Measurements from ENCODE around the gene SEC22C.
A peak's percentile ranks its signal among the peaks of the same experiment; 100 is the strongest.
"Not testable (repeated sequence)": the region's sequence is repeated elsewhere in the genome, so short reads cannot be mapped to it uniquely, and the experiment has no call there.

SEC22C gene

DNA sequence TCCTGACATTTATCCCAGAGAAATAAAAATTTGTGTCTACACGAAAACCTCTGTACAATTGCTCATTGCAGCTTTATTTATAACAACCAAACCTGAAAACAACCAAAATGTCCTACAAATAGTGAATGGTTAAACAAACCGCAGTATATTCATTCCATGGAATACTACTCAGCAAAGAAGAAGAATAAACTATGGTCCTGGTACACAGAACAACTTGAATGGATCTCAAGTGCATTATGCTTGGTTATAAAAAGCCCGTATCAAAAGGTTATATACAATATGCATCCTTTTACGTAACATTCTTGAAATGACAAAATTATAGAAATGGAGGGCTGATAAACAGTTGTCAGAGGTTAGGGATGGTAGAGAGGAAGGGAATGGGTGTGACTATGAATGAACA, 3.7 kb downstream of the SEC22C start:
- DNase-seq = no peak

DNA sequence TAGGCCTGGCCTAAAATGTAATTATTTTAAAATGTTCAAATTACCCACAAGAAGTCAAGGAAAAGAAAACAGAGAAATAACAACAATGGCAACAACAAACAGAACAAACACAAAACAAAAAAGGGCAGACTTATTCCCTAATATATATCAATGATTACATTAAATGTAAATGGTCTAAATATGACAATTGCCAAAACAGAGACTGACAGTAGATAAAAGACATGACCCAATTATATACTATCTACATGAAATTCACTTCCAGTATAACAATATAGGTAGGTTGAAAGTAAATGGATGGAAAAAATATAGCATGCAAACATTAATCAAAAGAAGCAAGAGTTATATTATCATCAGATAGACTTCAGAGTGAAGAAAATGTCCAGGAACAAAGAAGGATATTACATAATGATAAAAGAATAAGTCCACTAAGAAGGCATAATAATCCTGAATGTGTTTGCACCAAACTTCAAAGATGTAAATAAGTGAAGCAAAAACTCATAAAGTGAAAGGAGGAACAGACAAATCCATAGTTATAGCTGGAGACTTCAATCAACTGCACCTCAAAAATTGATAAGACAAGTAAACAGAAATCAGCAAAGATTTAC, 6.5 kb downstream of the SEC22C start:
- DNase-seq = no peak

DNA sequence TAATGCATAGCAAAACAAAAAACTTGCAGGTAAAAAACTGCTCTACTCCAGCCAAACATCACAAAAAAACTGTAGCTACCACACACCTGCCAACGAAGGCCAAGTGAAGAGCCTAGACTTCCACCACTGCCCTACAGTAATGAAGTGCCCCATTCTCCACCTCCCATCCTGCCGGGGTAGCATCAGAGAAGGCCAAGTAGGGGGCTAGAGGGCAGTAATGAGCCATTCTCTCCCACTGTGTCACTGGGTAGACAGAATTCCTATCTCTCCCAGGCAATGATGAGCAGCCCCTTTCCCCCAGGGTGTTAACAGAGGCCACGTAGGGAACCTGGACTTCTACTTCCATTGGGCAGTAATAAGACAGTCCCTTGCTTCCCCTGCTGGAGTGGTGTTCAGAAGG, 9.5 kb downstream of the SEC22C start:
- DNase-seq = no peak

DNA sequence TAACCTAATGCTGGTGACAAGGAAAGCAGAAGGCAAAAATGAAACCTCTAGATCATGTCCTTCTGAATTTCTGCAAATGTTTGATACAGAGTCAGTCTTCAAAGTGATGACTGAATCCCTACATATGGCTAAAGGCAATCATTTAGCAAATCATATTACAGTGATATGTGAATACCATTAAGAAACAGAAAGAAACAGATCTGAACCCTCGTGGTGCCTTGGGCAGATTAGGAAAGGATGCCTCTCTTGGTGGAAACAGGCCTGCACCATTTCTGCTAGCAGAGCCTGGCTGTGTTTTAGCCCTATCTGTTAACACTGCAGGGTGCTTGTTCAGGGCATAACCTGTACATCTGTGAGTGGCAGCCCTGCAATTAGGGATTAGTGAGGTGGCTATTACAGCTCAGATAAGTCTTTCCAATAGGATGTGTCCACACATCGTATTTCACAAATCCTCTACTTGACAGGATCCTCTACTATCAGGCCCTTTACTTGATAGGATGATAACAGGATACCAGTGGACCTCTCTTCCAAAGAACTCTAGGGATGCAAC, 12.1 kb downstream of the SEC22C start:
- DNase-seq = no peak

DNA sequence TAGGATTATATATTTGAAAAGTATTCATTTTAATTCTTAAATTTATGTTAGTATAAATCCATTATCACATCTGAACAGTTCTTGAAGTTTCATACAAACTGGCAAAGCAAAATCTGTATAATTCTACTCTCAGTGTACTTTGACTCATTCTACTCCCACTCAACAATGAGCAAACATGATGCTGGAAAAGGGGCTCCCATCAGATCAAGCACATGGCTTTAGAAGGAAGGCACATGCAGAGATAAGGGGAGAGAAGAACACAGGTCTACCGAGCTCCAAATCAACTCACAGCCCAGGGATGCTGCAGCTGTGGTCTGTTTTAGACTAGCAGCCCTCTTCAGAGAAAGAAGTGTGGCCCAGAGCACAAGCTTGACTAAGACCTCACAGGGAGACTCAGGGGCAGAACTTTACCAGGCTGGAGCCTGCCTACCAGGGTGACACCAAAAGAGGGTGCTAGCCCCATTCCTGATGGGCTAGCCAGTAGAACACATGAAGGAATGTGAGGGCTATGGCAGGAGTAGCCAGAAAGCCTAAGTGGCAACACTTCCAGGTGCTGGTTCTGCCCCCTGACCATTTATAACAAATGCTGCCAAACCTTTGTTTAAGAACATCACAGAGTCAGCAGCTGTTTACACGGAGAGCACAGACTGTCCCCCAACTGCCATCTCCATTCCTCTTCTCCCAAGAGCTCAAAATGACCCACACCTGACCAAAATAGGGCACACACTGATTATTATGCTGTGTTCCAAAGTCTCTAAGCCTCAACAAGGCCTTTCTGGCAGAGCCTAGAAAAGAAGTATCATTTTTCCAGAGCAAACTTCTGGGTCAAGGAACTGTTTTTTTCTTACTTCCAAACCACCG, 19.5 kb downstream of the SEC22C start:
- DNase-seq = no peak

DNA sequence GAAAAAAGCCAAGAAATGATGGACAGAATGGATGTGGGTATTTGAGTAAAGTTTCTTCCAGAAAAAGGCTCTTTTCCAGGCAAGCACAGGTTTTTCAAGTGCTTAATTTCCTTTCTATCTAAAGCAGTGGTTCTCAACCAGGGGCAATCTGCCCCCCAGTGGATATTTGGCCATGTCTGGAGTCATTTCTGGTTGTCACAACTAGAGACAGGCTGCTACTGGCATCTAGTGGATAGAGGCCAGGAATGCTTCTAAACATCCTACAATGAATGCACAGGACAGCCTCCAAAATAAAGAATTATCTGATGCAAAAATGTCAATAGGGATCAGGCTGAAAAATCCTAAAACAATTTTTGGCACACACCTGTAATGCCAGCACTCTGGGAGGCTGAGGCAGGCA, 23.9 kb downstream of the SEC22C start:
- no peak for DNase-seq

DNA sequence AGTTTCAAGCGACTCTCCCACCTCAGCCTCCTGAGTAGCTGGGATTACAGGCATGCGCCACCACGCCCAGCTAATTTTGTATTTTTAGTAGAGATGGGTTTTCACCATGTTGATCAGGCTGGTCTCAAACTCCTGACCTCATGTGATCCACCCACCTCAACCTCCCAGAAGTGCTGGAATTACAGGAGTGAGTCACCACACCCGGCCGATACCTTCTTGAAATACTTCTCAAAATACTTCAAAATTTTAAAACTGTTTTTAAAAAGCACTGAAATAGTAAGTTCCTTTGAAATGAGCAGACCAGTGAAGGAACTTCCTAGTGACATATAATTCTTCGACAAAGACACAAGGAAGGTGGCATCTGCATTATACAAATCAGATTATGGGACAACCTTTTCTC, 24.9 kb downstream of the SEC22C start:
- not testable (repeated sequence) for DNase-seq

DNA sequence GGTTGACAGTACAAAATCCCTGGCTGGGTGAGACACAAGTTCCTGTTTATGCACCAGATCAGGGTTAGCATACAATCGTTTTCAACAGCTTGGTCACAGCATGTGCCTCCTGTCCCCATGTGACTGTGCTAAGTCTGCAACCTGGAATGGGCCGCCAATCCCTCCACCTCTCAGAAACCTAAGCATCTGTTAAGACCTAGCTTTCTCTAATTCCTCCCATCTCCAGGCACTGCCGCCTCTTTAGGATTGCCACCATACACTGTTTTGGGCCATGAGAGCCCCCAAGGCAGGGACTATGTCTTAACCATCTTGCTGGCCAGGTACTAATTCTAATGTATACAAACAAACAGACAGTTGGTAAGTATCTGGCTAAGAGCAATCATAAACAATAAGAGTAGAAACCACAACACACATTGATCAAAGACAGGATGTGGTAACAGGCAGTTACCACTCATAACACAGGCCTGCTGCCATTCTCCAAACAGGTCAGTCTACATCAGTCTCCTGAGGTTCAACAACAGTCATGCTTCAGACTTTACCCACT, 25.6 kb downstream of the SEC22C start:
- DNase-seq = no peak

DNA sequence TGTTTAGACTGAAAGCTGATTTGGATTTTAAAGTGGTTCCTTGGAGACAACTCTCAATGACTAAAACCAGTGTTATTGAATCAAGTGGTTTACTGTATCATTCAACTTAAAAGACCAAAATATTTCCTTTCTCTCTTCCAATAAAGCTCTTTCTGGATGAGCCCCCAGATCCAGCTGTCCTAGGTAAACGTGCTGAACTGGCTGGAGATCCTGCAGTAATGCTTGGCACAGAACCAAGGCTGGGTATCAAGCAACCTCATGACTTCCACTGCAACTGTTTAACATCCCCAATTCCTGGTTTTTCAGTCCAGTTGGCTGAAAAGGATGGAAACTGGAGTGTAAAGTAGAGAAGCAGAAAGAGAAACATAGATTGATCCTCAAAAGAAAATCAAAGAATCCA, 28.9 kb downstream of the SEC22C start:
- no peak for DNase-seq

DNA sequence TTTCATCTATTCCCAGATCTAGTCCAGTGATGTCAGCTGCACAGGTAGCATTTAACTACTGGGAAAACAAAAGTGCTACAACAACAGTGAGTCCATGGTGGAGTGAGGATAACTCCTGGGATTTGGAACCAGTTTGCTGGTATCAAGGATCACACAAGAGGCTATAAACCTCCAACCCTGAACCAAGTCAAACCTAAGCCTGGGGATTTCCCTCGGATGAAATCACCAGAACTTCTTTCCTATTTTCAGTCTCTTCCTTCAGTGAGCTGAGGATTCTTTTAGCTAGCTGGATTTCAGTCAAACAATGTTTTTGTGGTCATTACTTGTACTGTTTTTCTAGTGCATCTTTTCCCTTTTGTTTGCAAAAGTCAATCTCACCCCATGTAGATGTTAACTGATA, 31.5 kb downstream of the SEC22C start:
- no peak for DNase-seq

DNA sequence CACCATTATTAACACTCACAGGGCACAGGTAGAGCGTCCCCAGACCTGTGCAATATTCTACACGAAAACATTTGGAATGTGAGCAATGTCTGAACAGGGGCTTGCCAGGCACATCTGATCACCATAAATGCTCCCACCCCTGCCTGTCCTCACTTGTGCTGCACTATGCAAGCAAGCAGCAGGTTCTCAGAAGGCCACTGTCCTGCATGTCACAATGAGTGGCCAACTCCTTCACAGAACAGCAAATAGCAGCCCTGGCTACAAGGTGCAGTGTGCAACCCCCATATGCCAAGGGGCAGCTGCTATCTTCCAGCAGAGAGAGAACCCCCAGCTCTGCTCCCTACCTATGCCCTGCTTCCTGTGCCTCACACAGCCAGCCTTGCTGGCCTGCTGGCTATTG, 32.6 kb downstream of the SEC22C start:
- DNase-seq = no peak

DNA sequence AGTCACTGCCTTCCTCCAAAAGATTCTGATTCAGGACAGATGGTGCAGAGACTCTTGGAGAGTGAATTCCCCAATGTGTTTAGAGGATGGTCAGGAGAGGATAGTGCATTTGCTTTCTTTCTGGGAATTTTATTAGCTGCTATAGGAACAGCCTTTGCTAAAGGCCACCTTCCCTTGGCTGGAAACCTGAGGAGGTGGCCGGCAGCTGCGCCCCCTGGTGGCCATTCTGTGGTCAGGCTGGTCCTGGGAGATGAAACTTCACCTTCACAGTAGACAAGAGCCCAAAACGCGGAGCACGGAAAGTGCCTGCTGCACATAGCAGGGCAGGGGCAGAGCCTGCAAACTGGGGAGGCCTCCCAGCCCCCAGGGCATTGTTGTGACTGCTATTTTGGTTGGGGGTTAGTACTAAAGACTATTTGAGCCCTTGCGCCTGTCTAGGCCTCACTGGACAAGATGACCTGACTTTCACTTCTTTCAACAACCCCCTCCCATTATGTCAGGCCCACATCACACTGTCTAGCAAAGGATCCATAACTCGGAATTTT, 34.3 kb downstream of the SEC22C start:
- DNase-seq = peak; percentile 67

DNA sequence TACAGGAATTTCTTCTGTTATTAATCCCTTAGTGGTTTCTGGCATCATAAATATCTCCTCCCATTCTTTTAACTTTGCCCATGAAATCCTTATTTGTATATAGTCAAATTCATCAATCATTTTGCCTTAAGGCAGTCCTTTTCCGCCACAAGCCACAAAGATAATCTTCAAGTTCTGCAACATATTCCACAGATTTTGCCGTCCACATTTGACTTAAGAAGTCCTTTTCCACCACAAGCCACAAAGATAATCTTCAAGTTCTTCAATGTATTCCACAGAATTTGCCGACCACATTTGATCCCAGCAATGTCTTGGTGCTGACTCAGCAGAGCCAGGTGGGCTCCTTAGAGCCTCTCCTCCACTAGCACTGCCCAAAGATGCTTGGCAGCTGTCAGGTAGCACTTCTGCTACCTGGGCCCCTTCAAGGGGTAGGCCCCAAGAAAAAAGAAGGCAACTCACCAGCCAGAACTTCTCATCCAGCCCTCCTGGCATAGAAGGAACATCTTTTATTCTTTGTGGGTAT, 35.0 kb downstream of the SEC22C start:
- DNase-seq = no peak

DNA sequence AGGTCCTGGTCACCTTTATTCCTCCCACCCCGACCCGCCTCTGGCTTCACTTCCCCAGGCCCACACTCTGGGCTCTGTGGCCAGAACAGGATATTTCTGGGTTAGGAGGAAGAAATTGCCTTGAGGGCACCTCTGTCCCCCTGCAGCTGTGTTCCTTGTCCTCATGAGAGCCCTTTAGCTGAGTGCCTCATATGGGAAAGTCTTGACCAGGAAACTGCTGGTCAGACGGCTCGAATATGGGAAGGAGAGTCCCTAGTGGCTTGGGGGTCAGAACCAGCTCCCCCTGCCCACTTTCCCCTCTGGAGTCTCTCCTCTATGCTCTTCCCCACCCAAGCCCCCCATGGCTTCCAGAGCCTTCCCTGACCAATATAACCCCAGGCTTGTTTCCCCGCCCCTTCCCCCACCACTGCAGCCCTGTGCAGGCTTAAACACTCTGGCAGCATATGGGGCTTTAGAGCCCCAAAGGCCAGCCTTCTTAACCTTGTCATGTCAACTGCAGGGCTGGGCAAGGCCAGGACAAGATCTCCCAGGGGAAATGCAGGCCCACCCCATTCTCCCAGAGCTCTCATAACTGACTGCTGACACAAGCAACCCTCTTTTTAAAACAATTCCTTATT, 36.4 kb downstream of the SEC22C start:
- DNase-seq = no peak

DNA sequence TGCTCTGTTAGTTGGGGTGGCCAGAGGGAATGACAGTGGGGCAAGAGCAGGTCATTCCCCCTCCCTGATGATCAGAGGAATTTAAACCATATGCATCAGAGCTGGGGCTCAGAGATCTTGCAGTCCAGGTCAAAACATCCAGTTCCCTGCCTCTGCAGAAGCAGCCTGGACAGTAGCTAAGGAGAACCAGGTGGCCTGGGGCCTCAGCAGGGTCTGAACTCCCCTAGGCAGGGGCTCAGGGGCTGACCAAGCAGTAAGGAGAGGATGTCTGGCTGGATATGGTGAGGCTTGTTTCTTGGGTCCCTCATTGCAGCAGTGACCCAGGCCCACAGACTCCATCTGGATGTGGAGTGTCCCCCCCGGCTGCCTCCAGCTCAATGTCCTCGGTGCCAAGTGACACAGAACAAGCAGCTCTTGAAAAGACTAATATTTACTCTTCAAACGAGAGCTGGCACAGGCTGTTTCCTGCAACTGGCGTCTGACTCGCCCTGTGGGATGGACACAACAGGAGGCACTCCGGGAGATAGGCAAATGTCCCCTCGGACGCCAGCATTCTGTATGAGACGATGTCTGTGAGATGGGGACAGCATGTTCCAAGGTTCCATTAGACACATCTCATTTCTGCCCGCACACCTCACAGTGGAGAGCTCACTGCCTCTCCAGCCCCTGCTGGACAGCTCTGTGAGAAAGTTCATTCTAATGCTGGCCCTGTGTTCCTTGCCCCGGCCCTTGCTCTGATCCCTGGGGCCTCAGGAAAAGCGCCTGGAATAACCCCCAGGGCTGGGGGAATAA, 37.1 kb downstream of the SEC22C start:
- no peak for DNase-seq

DNA sequence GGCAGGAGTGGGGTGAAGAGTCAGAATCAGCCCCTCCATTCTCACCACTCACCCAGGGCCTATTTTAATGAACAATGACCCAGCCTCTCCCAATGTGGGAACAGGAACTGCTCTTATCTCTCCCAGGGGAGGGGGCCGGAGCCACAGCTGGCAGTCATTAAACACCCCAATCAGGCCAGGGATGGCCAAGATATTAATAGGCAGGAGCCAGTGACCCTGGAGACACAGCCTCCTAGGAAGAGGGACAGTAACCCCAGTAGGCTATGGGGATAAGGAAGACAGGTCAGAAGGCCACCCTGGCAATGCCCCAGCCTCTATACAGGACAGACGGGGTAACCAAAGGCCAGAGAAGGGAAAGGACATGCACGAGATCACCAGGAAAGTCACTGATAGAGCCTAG, 40.7 kb downstream of the SEC22C start:
- no peak for DNase-seq

DNA sequence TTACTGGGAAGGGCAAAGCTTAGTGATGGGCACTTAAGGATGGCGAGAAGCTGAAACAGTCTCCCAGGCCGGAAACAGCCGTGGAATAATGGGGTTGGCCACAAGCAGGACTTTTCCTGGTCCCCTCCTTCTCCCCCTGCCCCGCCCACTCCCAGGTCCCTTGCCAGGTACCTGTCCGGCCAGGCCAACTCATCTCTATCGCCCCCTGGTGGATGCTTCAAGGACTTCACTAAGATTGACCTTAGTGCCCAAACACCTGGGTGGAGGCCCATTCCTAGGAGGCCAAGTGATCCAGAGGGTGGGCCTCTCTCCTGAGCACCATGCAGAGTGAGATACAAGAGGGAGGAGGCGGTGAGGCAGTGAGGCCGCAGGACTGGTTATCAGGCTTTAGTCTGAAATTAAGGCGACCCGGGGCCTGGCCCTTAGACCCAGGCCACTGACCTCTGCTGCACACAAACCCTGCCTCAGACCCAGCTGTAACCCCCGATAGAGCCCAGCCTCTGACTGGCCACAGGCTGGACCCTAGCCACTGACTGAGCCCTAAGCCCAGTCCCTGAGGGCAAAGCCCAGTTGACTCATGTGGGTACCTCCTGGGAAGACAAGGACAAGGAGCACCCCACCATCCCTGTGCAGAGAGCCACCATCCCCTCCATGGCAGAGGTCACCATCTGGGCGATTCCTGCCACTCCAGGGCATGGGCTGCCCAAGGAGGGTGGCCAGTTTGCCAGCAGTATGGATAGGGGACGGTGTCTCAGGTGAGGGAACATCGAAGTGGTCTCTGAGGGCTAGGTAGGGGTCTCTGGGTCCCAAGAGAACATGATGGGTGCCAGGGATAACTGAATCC, 41.7 kb downstream of the SEC22C start:
- peak; percentile 55 for DNase-seq

DNA sequence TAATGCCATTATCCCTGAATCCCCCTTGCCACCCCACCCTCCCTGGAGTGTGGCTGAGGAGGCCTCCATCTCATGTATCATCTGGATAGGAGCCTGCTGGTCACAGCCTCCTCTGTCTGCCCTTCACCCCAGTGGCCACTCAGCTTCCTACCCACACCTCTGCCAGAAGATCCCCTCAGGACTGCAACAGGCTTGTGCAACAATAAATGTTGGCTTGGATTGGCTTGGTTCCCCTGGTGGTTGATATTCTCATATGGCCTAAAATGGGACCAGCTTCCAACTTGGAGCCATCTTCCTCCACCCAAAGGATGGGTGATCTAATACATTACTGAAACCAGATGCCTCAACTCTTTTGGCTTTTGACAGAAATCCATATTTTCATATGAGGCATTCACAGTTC, 44.4 kb downstream of the SEC22C start:
- DNase-seq = no peak

DNA sequence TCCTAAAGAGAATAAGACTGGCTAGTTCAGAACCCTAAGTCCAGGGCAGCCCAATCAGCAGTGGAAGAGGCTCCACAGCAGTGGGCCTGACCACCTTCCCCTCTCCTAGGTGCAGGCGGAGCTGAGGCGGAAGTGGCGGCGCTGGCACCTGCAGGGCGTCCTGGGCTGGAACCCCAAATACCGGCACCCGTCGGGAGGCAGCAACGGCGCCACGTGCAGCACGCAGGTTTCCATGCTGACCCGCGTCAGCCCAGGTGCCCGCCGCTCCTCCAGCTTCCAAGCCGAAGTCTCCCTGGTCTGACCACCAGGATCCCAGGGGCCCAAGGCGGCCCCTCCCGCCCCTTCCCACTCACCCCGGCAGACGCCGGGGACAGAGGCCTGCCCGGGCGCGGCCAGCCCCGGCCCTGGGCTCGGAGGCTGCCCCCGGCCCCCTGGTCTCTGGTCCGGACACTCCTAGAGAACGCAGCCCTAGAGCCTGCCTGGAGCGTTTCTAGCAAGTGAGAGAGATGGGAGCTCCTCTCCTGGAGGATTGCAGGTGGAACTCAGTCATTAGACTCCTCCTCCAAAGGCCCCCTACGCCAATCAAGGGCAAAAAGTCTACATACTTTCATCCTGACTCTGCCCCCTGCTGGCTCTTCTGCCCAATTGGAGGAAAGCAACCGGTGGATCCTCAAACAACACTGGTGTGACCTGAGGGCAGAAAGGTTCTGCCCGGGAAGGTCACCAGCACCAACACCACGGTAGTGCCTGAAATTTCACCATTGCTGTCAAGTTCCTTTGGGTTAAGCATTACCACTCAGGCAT, 45.6 kb downstream of the SEC22C start:
- DNase-seq = peak; percentile 39

DNA sequence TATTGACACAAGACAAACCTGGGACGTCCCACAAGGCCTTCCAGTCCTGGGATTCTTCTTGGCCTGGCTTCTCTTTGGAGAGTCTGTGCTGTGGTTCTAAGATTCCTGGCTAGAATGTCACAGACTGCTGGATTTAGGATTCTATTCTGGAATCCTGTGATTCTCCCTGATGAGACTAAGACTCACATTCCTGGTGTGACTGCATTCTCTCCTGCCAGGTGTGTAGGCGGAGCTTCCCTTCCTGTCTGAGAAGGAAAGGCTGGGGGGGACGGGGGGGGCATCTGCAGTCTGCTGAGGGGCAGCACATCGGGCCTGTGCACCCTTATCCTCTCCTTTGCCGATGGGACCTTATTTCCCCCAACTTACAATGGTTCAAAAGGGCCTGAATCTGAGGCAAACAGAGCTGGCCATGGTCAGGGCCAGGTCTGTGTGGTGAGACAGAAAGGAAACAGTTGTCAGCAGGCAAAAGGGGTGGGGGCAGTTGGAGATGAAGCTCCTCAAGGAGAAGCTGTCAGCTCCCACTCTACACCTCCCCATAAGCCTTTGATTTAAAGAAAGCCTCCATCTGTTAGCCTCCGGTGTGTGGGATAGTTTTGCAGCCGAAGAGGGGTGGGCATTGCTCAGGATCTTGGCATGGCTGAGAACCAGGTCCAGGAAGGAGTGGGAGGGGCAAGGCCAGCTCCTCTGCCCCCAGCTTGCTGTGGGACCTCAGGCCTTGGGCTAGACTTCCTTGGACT, 48.4 kb downstream of the SEC22C start:
- no peak for DNase-seq

All from stimulated activated CD4-positive, alpha-beta T cell treated with anti-CD3 and anti-CD28 coated beads, Interleukin-12 subunit alpha, Interleukin-12 subunit beta, amount 100 ng/mL, for 4 hours (primary cell).